Activated CD4-positive, alpha-beta memory T cell treated with anti-CD3 and anti-CD28 coated beads for 36 hours (primary cell): ENCODE data around the gene SLC35G3. TPM values are rescaled to one million over a fixed set of nuclear protein-coding genes. Genes with fewer than 3 reads are reported as not detected.
"Not testable (repeated sequence)": the region's sequence is repeated elsewhere in the genome, so short reads cannot be mapped to it uniquely, and the experiment has no call there.

Experiments used
- CTCF ChIA-PET: fragments of 350-600 bp; sonication (Branson Sonifier 250); formaldehyde crosslinking; loops from one replicate; lab custom pipeline; 2021; ENCODE audit warnings: antibody characterized with exemption, inconsistent platforms; lab: Charles Lee
- POLR2A ChIA-PET: fragments of 350-600 bp; sonication (Branson Sonifier 250); formaldehyde crosslinking; loops from one replicate; lab custom pipeline; 2021; ENCODE audit warnings: antibody characterized with exemption; lab: Charles Lee
- DNase-seq: peaks from one replicate; pipeline ENCODE4 v3.0.0-alpha.2; 2020
- H3K27ac Mint-ChIP-seq: one replicate; pipeline ENCODE4 v1.8.0; 2021; ENCODE audit warnings: mixed read lengths
- H3K27me3 Mint-ChIP-seq: one replicate; pipeline ENCODE4 v1.8.0; 2021; ENCODE audit warnings: mixed read lengths
- H3K36me3 Mint-ChIP-seq: one replicate; pipeline ENCODE4 v1.8.0; 2021; ENCODE audit warnings: mixed read lengths
- H3K4me1 Mint-ChIP-seq: one replicate; pipeline ENCODE4 v1.8.0; 2021; ENCODE audit warnings: low read depth, mixed read lengths
- H3K4me3 Mint-ChIP-seq: one replicate; pipeline ENCODE4 v1.8.0; 2021; ENCODE audit warnings: mild to moderate bottlenecking, mixed read lengths
- H3K9me3 Mint-ChIP-seq: one replicate; pipeline ENCODE4 v1.8.0; 2021; ENCODE audit warnings: mixed read lengths
- intact Hi-C: fragments of 100-400 bp; cut with micrococcal nuclease; formaldehyde crosslinking; loops from one replicate; pipeline ENCODE4 v1.15.1; 2023
- total RNA-seq, 2 experiments: library from RNA; stranded (reverse); gene quantifications; one replicate each; pipeline ENCODE4 v1.2.3, GENCODE V29; 2021

Gene SLC35G3
- total RNA-seq, 2 experiments from 2014 or later: not detected

- ChIA-PET POLR2A (interaction anchor here (1.2 to 4.3 kb wide), 3 partner anchors 29 to 322 kb away, joined by 3 to 60 read pairs (median 4); partner anchors contain the start of genes NLE1 and SLFN5), CTCF (interaction anchor here (0.8 to 3.1 kb wide), 8 partner anchors 26 to 353 kb away, joined by 3 to 17 read pairs (median 3); partner anchors contain the start of genes NLE1 and SLFN5)
- intact Hi-C loops: loop anchor here (2.0 kb wide), 1 partner anchor 36 kb away; no protein-coding TSS in a partner anchor
- Mint-ChIP-seq H3K9me3 (no peaks in the 10 kb centered on the region), H3K36me3 (no peaks in the 10 kb centered on the region), H3K27me3 (no peaks in the 10 kb centered on the region), H3K27ac (peak overlapping the region; percentile 91), H3K4me3 (peak overlapping the region; percentile 25), H3K4me1 (peaks cover 73% of the 10 kb centered on the region)
- no peak for DNase-seq
These were observed 18.5 kb upstream of the SLC35G3 start for GRCh38 chr17:35212668-35213067.

GRCh38 chr17:35210741-35211140, 16.5 kb upstream of the SLC35G3 start:
- ChIA-PET POLR2A (no interaction called here), CTCF (no interaction called here)
- Mint-ChIP-seq H3K27ac (no peak overlapping the region), H3K9me3 (no peaks in the 10 kb centered on the region), H3K4me1 (peaks cover 71% of the 10 kb centered on the region), H3K4me3 (no peak overlapping the region), H3K36me3 (no peaks in the 10 kb centered on the region), H3K27me3 (no peaks in the 10 kb centered on the region)
- peak; percentile 41 for DNase-seq
- intact Hi-C loops: no loop called here

GRCh38 chr17:35202582-35202981, 8.4 kb upstream of the SLC35G3 start:
- CTCF ChIA-PET, H3K4me3 Mint-ChIP-seq, H3K27ac Mint-ChIP-seq, intact Hi-C loops, H3K27me3 Mint-ChIP-seq, POLR2A ChIA-PET, DNase-seq: not testable (repeated sequence)
- Mint-ChIP-seq H3K9me3 (peaks cover 29% of the 10 kb centered on the region), H3K4me1 (peaks cover 13% of the 10 kb centered on the region), H3K36me3 (peaks cover 14% of the 10 kb centered on the region)

- CTCF ChIA-PET, H3K36me3 Mint-ChIP-seq, H3K27ac Mint-ChIP-seq, H3K27me3 Mint-ChIP-seq, DNase-seq, H3K4me1 Mint-ChIP-seq, H3K4me3 Mint-ChIP-seq, intact Hi-C loops, POLR2A ChIA-PET: not testable (repeated sequence)
- H3K9me3 Mint-ChIP-seq: peaks cover 12% of the 10 kb centered on the region
These were observed 869 bp upstream of the SLC35G3 start for GRCh38 chr17:35195062-35195461.

GRCh38 chr17:35192708-35193107, 1.5 kb downstream of the SLC35G3 start:
- no peaks in the 10 kb centered on the region for H3K36me3 Mint-ChIP-seq
- H3K4me3 Mint-ChIP-seq: no peak overlapping the region
- ChIA-PET CTCF (interaction anchor here (0.7 kb wide), 1 partner anchor 50 kb away, joined by 3 read pairs; the partner anchor contains the start of gene SLFN5), POLR2A (no interaction called here)
- H3K27me3 Mint-ChIP-seq: no peaks in the 10 kb centered on the region
- peaks cover 3% of the 10 kb centered on the region for H3K9me3 Mint-ChIP-seq
- peaks cover 24% of the 10 kb centered on the region for H3K4me1 Mint-ChIP-seq
- DNase-seq: no peak
- intact Hi-C loops: loop anchor here (1.0 kb wide), 1 partner anchor 37 kb away; no protein-coding TSS in a partner anchor
- H3K27ac Mint-ChIP-seq: no peak overlapping the region

GRCh38 chr17:35191001-35191695, 3.0 kb downstream of the SLC35G3 start:
- no peak for DNase-seq
- H3K36me3 Mint-ChIP-seq: no peaks in the 10 kb centered on the region
- no peaks in the 10 kb centered on the region for H3K27me3 Mint-ChIP-seq
- ChIA-PET CTCF (interaction anchor here (0.6 to 1.0 kb wide), 2 partner anchors 24 to 122 kb away, joined by 3 to 4 read pairs; no protein-coding TSS in a partner anchor), POLR2A (no interaction called here)
- H3K27ac Mint-ChIP-seq: no peak overlapping the region
- H3K4me1 Mint-ChIP-seq: peaks cover 38% of the 10 kb centered on the region
- intact Hi-C loops: no loop called here
- H3K4me3 Mint-ChIP-seq: no peak overlapping the region
- H3K9me3 Mint-ChIP-seq: peaks cover 3% of the 10 kb centered on the region

GRCh38 chr17:35189291-35189690, 4.9 kb downstream of the SLC35G3 start:
- intact Hi-C loops: no loop called here
- peaks cover 46% of the 10 kb centered on the region for H3K4me1 Mint-ChIP-seq
- no peak for DNase-seq
- ChIA-PET CTCF (no interaction called here), POLR2A (no interaction called here)
- H3K4me3 Mint-ChIP-seq: no peak overlapping the region
- no peaks in the 10 kb centered on the region for H3K27me3 Mint-ChIP-seq
- H3K9me3 Mint-ChIP-seq: no peaks in the 10 kb centered on the region
- H3K27ac Mint-ChIP-seq: no peak overlapping the region
- no peaks in the 10 kb centered on the region for H3K36me3 Mint-ChIP-seq

- Mint-ChIP-seq H3K9me3 (no peaks in the 10 kb centered on the region), H3K36me3 (no peaks in the 10 kb centered on the region), H3K27me3 (no peaks in the 10 kb centered on the region), H3K4me3 (peak overlapping the region; percentile 7), H3K4me1 (peaks cover 51% of the 10 kb centered on the region), H3K27ac (peak overlapping the region; percentile 44)
- POLR2A ChIA-PET: no interaction called here
- intact Hi-C loops: no loop called here
- CTCF ChIA-PET: interaction anchor here (1.0 kb wide), 1 partner anchor 125 kb away, joined by 3 read pairs; no protein-coding TSS in a partner anchor
- peak; percentile 29 for DNase-seq
These were observed 6.1 kb downstream of the SLC35G3 start for GRCh38 chr17:35188111-35188510.

GRCh38 chr17:35187481-35187880, 6.7 kb downstream of the SLC35G3 start:
- CTCF ChIA-PET: interaction anchor here (1.0 kb wide), 1 partner anchor 125 kb away, joined by 3 read pairs; no protein-coding TSS in a partner anchor
- POLR2A ChIA-PET: no interaction called here
- no peak for DNase-seq
- peaks cover 51% of the 10 kb centered on the region for H3K4me1 Mint-ChIP-seq
- intact Hi-C loops: no loop called here
- no peak overlapping the region for H3K4me3 Mint-ChIP-seq
- H3K36me3 Mint-ChIP-seq: no peaks in the 10 kb centered on the region
- no peaks in the 10 kb centered on the region for H3K9me3 Mint-ChIP-seq
- no peaks in the 10 kb centered on the region for H3K27me3 Mint-ChIP-seq
- peak overlapping the region; percentile 44 for H3K27ac Mint-ChIP-seq

- CTCF ChIA-PET: no interaction called here
- peak; percentile 29 for DNase-seq
- no peaks in the 10 kb centered on the region for H3K9me3 Mint-ChIP-seq
- H3K36me3 Mint-ChIP-seq: no peaks in the 10 kb centered on the region
- H3K27me3 Mint-ChIP-seq: no peaks in the 10 kb centered on the region
- no peak overlapping the region for H3K27ac Mint-ChIP-seq
- no peak overlapping the region for H3K4me3 Mint-ChIP-seq
- intact Hi-C loops: no loop called here
- H3K4me1 Mint-ChIP-seq: peaks cover 53% of the 10 kb centered on the region
- POLR2A ChIA-PET: interaction anchor here (1.1 kb wide), 1 partner anchor 53 kb away, joined by 3 read pairs; no protein-coding TSS in a partner anchor
These were observed 8.3 kb downstream of the SLC35G3 start for GRCh38 chr17:35185849-35186248.

- H3K4me1 Mint-ChIP-seq: peaks cover 48% of the 10 kb centered on the region
- intact Hi-C loops: no loop called here
- ChIA-PET POLR2A (no interaction called here), CTCF (no interaction called here)
- H3K9me3 Mint-ChIP-seq: no peaks in the 10 kb centered on the region
- H3K27ac Mint-ChIP-seq: no peak overlapping the region
- no peaks in the 10 kb centered on the region for H3K36me3 Mint-ChIP-seq
- no peaks in the 10 kb centered on the region for H3K27me3 Mint-ChIP-seq
- no peak overlapping the region for H3K4me3 Mint-ChIP-seq
- DNase-seq: no peak
These were observed 9.9 kb downstream of the SLC35G3 start for GRCh38 chr17:35184274-35184673.

GRCh38 chr17:35183332-35183731, 10.9 kb downstream of the SLC35G3 start:
- H3K27ac Mint-ChIP-seq: no peak overlapping the region
- H3K27me3 Mint-ChIP-seq: no peaks in the 10 kb centered on the region
- H3K4me1 Mint-ChIP-seq: peaks cover 43% of the 10 kb centered on the region
- ChIA-PET POLR2A (no interaction called here), CTCF (no interaction called here)
- peak; percentile 42 for DNase-seq
- H3K36me3 Mint-ChIP-seq: peaks cover 2% of the 10 kb centered on the region
- peaks cover 3% of the 10 kb centered on the region for H3K9me3 Mint-ChIP-seq
- no peak overlapping the region for H3K4me3 Mint-ChIP-seq
- intact Hi-C loops: no loop called here
